Loucy (cell line): Measurements from ENCODE around the gene CAMK1D.
A peak's percentile ranks its signal among the peaks of the same experiment; 100 is the strongest.

ENCODE experiments used
- H2AFZ ChIP-seq: fragments of 200-600 bp; sonication (generic); 2 replicates; pipeline ENCODE4 v1.6.0; 2016; ENCODE audit warnings: antibody characterized with exemption, mild to moderate bottlenecking, low read length, moderate library complexity
- H3F3A ChIP-seq: fragments of 200-600 bp; 2 replicates; pipeline ENCODE4 v1.6.0; 2016; ENCODE audit warnings: antibody characterized with exemption, low read depth, mild to moderate bottlenecking
- H3K27me3 ChIP-seq: fragments of 200-600 bp; sonication (generic); 2 replicates; pipeline ENCODE4 v1.6.1; 2014; ENCODE audit warnings: low read length, mild to moderate bottlenecking; ENCODE audit not compliant: insufficient read depth, poor library complexity, severe bottlenecking
- H3K36me3 ChIP-seq: fragments of 200-600 bp; sonication (generic); 2 replicates; pipeline ENCODE4 v1.6.1; 2016; ENCODE audit warnings: low read length; ENCODE audit not compliant: insufficient read depth
- H3K4me1 ChIP-seq: fragments of 200-600 bp; sonication (generic); 2 replicates; pipeline ENCODE4 v1.5.1; 2014; ENCODE audit warnings: low read length, mild to moderate bottlenecking; ENCODE audit not compliant: insufficient read depth, poor library complexity, severe bottlenecking
- H3K4me2 ChIP-seq: fragments of 200-600 bp; sonication (generic); 2 replicates; pipeline ENCODE4 v1.6.0; 2014; ENCODE audit warnings: antibody characterized with exemption, low read length, low read depth, mild to moderate bottlenecking; ENCODE audit not compliant: poor library complexity, severe bottlenecking
- H3K4me3 ChIP-seq: fragments of 200-600 bp; sonication (generic); 2 replicates; pipeline ENCODE4 v1.5.1; 2014; ENCODE audit warnings: low read length, mild to moderate bottlenecking, mixed read lengths; ENCODE audit not compliant: poor library complexity, severe bottlenecking
- H3K79me2 ChIP-seq: fragments of 200-600 bp; sonication (generic); 2 replicates; pipeline ENCODE4 v1.6.1; 2014; ENCODE audit warnings: low read length; ENCODE audit not compliant: insufficient read depth
- H3K9ac ChIP-seq: fragments of 200-600 bp; sonication (generic); 2 replicates; pipeline ENCODE4 v1.6.0; 2014; ENCODE audit warnings: mild to moderate bottlenecking, low read depth, low read length, moderate library complexity; ENCODE audit not compliant: poor library complexity, severe bottlenecking
- H3K9me2 ChIP-seq: fragments of 200-600 bp; sonication (generic); replicated peaks from 2 replicates; pipeline ENCODE4 v1.6.1; 2016; ENCODE audit warnings: low read depth, low read length, mixed read lengths
- H3K9me3 ChIP-seq: fragments of 200-600 bp; sonication (generic); 2 replicates; pipeline ENCODE4 v1.6.1; 2014; ENCODE audit warnings: mild to moderate bottlenecking, antibody characterized with exemption, low read length, low read depth; ENCODE audit not compliant: insufficient read depth
- H4K20me1 ChIP-seq: fragments of 200-600 bp; sonication (generic); 2 replicates; pipeline ENCODE4 v1.6.0; 2014; ENCODE audit warnings: antibody characterized with exemption, low read length, mild to moderate bottlenecking; ENCODE audit not compliant: insufficient read depth, poor library complexity, severe bottlenecking
- EZH2phosphoT487 ChIP-seq: fragments of 200-600 bp; IDR thresholded peaks from 2 replicates; pipeline ENCODE4 v1.6.1; 2018; ENCODE audit warnings: antibody characterized with exemption, mild to moderate bottlenecking, moderate library complexity, borderline replicate concordance
- TF ChIP-seq, protein P1 (sequence below): fragments of 200-600 bp; sonication (generic); conservative IDR thresholded peaks from 2 replicates; pipeline ENCODE4 v1.5.1; 2014; ENCODE audit warnings: mild to moderate bottlenecking, antibody characterized with exemption, low read length

Gene CAMK1D

DNA sequence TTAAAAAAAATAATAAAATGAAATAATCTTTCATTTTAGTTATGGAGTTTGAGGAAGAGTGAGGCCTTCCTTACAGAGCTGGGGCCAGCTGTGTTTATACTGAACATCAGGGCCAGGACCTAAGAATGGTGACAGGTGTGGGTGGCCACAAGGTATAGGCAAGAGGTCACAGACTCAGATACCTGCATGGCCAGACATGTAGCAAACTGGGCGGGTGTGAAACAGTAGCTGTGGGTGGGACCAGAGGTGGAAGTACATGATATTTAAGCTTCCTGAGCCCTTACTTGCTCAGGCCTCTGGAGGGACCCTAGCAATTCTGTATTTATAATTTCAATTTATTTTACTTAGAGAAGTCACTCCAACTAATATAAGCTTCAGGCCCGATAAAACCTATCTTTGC is 27.7 kb upstream of the CAMK1D start:
- Histone ChIP-seq H2AFZ (no peak overlapping the region), H3K9me3 (no peaks in the 10 kb centered on the region), H3F3A (no peaks in the 10 kb centered on the region), H3K4me3 (no peak overlapping the region), H3K4me2 (no peak overlapping the region), H3K79me2 (no peaks in the 10 kb centered on the region), H3K36me3 (no peaks in the 10 kb centered on the region), H3K4me1 (peaks cover 6% of the 10 kb centered on the region), H3K27me3 (no peaks in the 10 kb centered on the region), H4K20me1 (no peaks in the 10 kb centered on the region), H3K9me2 (no peaks in the 10 kb centered on the region), H3K9ac (no peak overlapping the region)
- TF ChIP-seq, protein P1, sequence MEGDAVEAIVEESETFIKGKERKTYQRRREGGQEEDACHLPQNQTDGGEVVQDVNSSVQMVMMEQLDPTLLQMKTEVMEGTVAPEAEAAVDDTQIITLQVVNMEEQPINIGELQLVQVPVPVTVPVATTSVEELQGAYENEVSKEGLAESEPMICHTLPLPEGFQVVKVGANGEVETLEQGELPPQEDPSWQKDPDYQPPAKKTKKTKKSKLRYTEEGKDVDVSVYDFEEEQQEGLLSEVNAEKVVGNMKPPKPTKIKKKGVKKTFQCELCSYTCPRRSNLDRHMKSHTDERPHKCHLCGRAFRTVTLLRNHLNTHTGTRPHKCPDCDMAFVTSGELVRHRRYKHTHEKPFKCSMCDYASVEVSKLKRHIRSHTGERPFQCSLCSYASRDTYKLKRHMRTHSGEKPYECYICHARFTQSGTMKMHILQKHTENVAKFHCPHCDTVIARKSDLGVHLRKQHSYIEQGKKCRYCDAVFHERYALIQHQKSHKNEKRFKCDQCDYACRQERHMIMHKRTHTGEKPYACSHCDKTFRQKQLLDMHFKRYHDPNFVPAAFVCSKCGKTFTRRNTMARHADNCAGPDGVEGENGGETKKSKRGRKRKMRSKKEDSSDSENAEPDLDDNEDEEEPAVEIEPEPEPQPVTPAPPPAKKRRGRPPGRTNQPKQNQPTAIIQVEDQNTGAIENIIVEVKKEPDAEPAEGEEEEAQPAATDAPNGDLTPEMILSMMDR = no peak
- TF ChIP-seq EZH2phosphoT487 = no peak

- Histone ChIP-seq H4K20me1 (no peaks in the 10 kb centered on the region), H3K27me3 (no peaks in the 10 kb centered on the region), H3K9ac (no peak overlapping the region), H3K9me2 (no peaks in the 10 kb centered on the region), H3K36me3 (no peaks in the 10 kb centered on the region), H3K79me2 (no peaks in the 10 kb centered on the region), H2AFZ (0 out of 2 replicates have a peak overlapping the region, but pooled peaks have one; percentile 34), H3K4me1 (peaks cover 6% of the 10 kb centered on the region), H3K4me2 (no peak overlapping the region), H3F3A (no peaks in the 10 kb centered on the region), H3K9me3 (no peaks in the 10 kb centered on the region), H3K4me3 (no peak overlapping the region)
- TF ChIP-seq, protein P1 = no peak
- TF ChIP-seq EZH2phosphoT487 = no peak
These were observed 26.7 kb upstream of the CAMK1D start for GRCh38 chr10:12322583-12323131.

DNA sequence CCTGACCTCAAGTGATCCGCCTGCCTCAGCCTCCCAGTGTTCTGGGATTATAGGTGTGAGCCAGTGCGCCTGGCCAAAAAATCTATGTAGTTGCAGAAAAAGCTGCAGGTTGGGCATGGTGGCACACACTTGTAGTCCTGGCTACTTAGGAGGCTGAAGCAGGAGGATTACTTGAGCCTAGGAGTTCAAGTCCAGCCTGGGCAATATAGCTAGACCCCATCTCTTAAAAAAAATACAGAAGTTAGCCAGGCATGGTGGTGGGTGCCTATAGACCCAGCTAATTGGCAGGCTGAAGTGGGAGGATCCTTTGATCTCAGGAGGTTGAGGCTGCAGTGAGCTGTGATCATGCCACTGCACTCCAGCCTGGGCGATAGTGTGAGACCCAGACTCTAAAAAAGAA is 24.8 kb upstream of the CAMK1D start:
- Histone ChIP-seq H3F3A (no peaks in the 10 kb centered on the region), H4K20me1 (no peaks in the 10 kb centered on the region), H2AFZ (no peak overlapping the region), H3K4me3 (no peak overlapping the region), H3K27me3 (no peaks in the 10 kb centered on the region), H3K79me2 (no peaks in the 10 kb centered on the region), H3K9me2 (no peaks in the 10 kb centered on the region), H3K9me3 (no peaks in the 10 kb centered on the region), H3K9ac (no peak overlapping the region), H3K4me2 (no peak overlapping the region), H3K36me3 (no peaks in the 10 kb centered on the region), H3K4me1 (peaks cover 6% of the 10 kb centered on the region)
- TF ChIP-seq, protein P1 = no peak
- TF ChIP-seq EZH2phosphoT487 = no peak
